ENCODE data around the gene C4A.

- TF ChIP-seq, protein P1, sequence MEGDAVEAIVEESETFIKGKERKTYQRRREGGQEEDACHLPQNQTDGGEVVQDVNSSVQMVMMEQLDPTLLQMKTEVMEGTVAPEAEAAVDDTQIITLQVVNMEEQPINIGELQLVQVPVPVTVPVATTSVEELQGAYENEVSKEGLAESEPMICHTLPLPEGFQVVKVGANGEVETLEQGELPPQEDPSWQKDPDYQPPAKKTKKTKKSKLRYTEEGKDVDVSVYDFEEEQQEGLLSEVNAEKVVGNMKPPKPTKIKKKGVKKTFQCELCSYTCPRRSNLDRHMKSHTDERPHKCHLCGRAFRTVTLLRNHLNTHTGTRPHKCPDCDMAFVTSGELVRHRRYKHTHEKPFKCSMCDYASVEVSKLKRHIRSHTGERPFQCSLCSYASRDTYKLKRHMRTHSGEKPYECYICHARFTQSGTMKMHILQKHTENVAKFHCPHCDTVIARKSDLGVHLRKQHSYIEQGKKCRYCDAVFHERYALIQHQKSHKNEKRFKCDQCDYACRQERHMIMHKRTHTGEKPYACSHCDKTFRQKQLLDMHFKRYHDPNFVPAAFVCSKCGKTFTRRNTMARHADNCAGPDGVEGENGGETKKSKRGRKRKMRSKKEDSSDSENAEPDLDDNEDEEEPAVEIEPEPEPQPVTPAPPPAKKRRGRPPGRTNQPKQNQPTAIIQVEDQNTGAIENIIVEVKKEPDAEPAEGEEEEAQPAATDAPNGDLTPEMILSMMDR (IDR thresholded peaks at IDR 0.05; ENCODE audit: low read depth, low read length) = no peak
- TF ChIP-seq POLR2A (IDR thresholded peaks at IDR 0.05; ENCODE audit: extremely low read depth, insufficient read length) (no peak), MAX (IDR thresholded peaks at IDR 0.05; ENCODE audit: low read depth, low read length) (no peak)
These were observed 20.2 kb upstream of the C4A start for GRCh38 chr6:31961616-31962015.
